CD14-positive monocyte (primary cell): Measurements from ENCODE around the gene SORBS1. TPM values are rescaled to one million over a fixed set of nuclear protein-coding genes. Genes with fewer than 3 reads are reported as not detected.
A peak's percentile ranks its signal among the peaks of the same experiment; 100 is the strongest.

Experiments
- DNase-seq, 3 donors: peaks; one replicate each; pipeline ENCODE4 v3.0.0-alpha.2; 2011 to 2022
- H2AFZ ChIP-seq: 2 replicates; pipeline ENCODE4 v1.6.0; 2012; ENCODE audit warnings: mild to moderate bottlenecking, low read depth, low read length, inconsistent platforms; ENCODE audit not compliant: insufficient read depth, poor library complexity, severe bottlenecking
- H3K27ac ChIP-seq, 2 donors: 1 replicate in 1 of 2; 2 replicates in 1 of 2; pipeline ENCODE4 v1.5.1; 2012 to 2013; ENCODE audit warnings: low read length in 2 of 2, control low read depth in 1 of 2, inconsistent platforms in 1 of 2, low read depth in 1 of 2, mild to moderate bottlenecking in 1 of 2
- H3K27me3 ChIP-seq, 2 donors: one replicate each; pipeline versions ENCODE4 v1.6.0 to v1.6.1; 2011 to 2013; ENCODE audit warnings: low read length in 2 of 2; ENCODE audit not compliant: control insufficient read depth in 2 of 2, insufficient read depth in 2 of 2
- H3K36me3 ChIP-seq, 2 donors: replicated peaks in 1 of 2; 1 replicate in 1 of 2; 2 replicates in 1 of 2; pipeline versions ENCODE4 v1.5.1 to v1.6.1; 2012 to 2013; ENCODE audit warnings: low read length in 2 of 2, control low read depth in 1 of 2, inconsistent platforms in 1 of 2, mild to moderate bottlenecking in 1 of 2; ENCODE audit not compliant: insufficient read depth in 2 of 2, control insufficient read depth in 1 of 2
- H3K4me1 ChIP-seq, 2 donors: 1 replicate in 1 of 2; 2 replicates in 1 of 2; pipeline versions ENCODE4 v1.5.1 to v1.6.1; 2012 to 2013; ENCODE audit warnings: low read length in 2 of 2, control low read depth in 1 of 2, inconsistent platforms in 1 of 2, mild to moderate bottlenecking in 1 of 2, moderate library complexity in 1 of 2; ENCODE audit not compliant: insufficient read depth in 2 of 2, control insufficient read depth in 1 of 2
- H3K4me2 ChIP-seq: replicated peaks from 2 replicates; pipeline ENCODE3; 2012; ENCODE audit warnings: low read length, moderate library complexity, mild to moderate bottlenecking; ENCODE audit not compliant: poor library complexity, severe bottlenecking; ENCODE audit errors: extremely low read depth
- H3K4me3 ChIP-seq, 3 experiments: fragments of 200-600 bp in 1 of 3; sonication (generic) in 1 of 3; replicated peaks in 1 of 3; 1 replicate in 2 of 3; 2 replicates in 1 of 3; pipeline ENCODE4 v1.5.1; 2011 to 2013; ENCODE audit warnings: low read length in 3 of 3, mild to moderate bottlenecking in 3 of 3, control low read depth in 2 of 3, low read depth in 2 of 3, inconsistent platforms in 1 of 3, moderate library complexity in 1 of 3
- H3K79me2 ChIP-seq: 2 replicates; pipeline ENCODE4 v1.6.0; 2012; ENCODE audit warnings: mild to moderate bottlenecking, control low read depth, inconsistent platforms, low read length, moderate library complexity; ENCODE audit not compliant: insufficient read depth
- H3K9ac ChIP-seq: 2 replicates; pipeline ENCODE4 v1.6.0; 2017; ENCODE audit warnings: low read length, mild to moderate bottlenecking; ENCODE audit not compliant: insufficient read depth, poor library complexity, severe bottlenecking
- H3K9me3 ChIP-seq, 2 donors: replicated peaks in 1 of 2; 1 replicate in 1 of 2; 2 replicates in 1 of 2; pipeline versions ENCODE4 v1.5.1 to v1.6.1; 2012 to 2013; ENCODE audit warnings: low read length in 2 of 2, control low read depth in 1 of 2; ENCODE audit not compliant: control insufficient read depth in 1 of 2, insufficient read depth in 1 of 2
- H4K20me1 ChIP-seq: 2 replicates; pipeline ENCODE4 v1.6.0; 2012; ENCODE audit warnings: mild to moderate bottlenecking, low read length, control low read depth, moderate library complexity; ENCODE audit not compliant: insufficient read depth
- H3K27ac Mint-ChIP-seq, 7 donors: one replicate each; pipeline ENCODE4 v1.8.0; 2020; ENCODE audit warnings: mild to moderate bottlenecking in 7 of 7, mixed read lengths in 7 of 7, moderate library complexity in 6 of 7, inconsistent platforms in 2 of 7
- H3K27me3 Mint-ChIP-seq, 3 donors: one replicate each; pipeline ENCODE4 v1.8.0; 2021 to 2022; ENCODE audit warnings: low read depth in 3 of 3, mild to moderate bottlenecking in 3 of 3, mixed read lengths in 3 of 3, moderate library complexity in 3 of 3, inconsistent platforms in 1 of 3
- H3K36me3 Mint-ChIP-seq, 2 donors: one replicate each; pipeline ENCODE4 v1.8.0; 2020; ENCODE audit warnings: mixed read lengths in 2 of 2, inconsistent platforms in 1 of 2, mild to moderate bottlenecking in 1 of 2
- H3K4me1 Mint-ChIP-seq: one replicate; pipeline ENCODE4 v1.8.0; 2020; ENCODE audit warnings: mild to moderate bottlenecking, mixed read lengths
- H3K4me3 Mint-ChIP-seq, 2 donors: one replicate each; pipeline ENCODE4 v1.8.0; 2020; ENCODE audit warnings: mild to moderate bottlenecking in 2 of 2, mixed read lengths in 2 of 2, moderate library complexity in 1 of 2
- H3K9me3 Mint-ChIP-seq, 7 donors: one replicate each; pipeline ENCODE4 v1.8.0; 2020 to 2022; ENCODE audit warnings: mixed read lengths in 7 of 7, mild to moderate bottlenecking in 6 of 7, moderate library complexity in 6 of 7, inconsistent platforms in 2 of 7
- CTCF ChIP-seq: fragments of 200-600 bp; IDR thresholded peaks from one replicate; pipeline ENCODE4 v1.8.0; 2022; ENCODE audit warnings: antibody characterized with exemption, mild to moderate bottlenecking
- WGBS: methylation state at CpG from one replicate; pipeline ENCODE4 v1.1.5; 2013; ENCODE audit warnings: missing lambda C conversion rate; ENCODE audit not compliant: insufficient coverage; 5-methylcytosine and 5-hydroxymethylcytosine counted together
- intact Hi-C, 2 donors: fragments of 100-400 bp; cut with micrococcal nuclease; formaldehyde crosslinking; loops; one replicate each; pipeline versions ENCODE4 v1.15.0 to v1.15.1; 2023
- polyA plus RNA-seq, 3 donors: library from polyadenylated mRNA; depleted of rRNA in 1 of 3; unstranded in 2 of 3; stranded (reverse) in 1 of 3; fragments of 300-500 nt in 2 of 3; fragments of >200 nt in 1 of 3; fragmentation: Illumina TruSeq in 2 of 3; gene quantifications; 1 replicate in 2 of 3; 2 replicates in 1 of 3; pipeline ENCODE4 v1.2.3, GENCODE V29; 2012 to 2021

SORBS1 gene
- polyA plus RNA-seq, 3 donors: 0.08 to 0.15 TPM; not detected in 1

- no peak for TF ChIP-seq CTCF
- Mint-ChIP-seq H3K27me3 (peaks cover 0 to 1% (median 0%) of the 10 kb centered on the region in 3 donors), H3K9me3 (no peaks in the 10 kb centered on the region), H3K4me3 (no peak overlapping the region), H3K36me3 (no peaks in the 10 kb centered on the region), H3K27ac (peak overlapping the region in 1 of 7 donors; percentile 19), H3K4me1 (no peaks in the 10 kb centered on the region)
- no peak overlapping the region for H3K4me3 ChIP-seq
- no peaks in the 10 kb centered on the region for H3K27me3 ChIP-seq
- intact Hi-C loops: no loop called here
- DNase-seq: no peak
- H3K4me2 ChIP-seq: no peak overlapping the region
- H3K9ac ChIP-seq: no peak overlapping the region
- no peaks in the 10 kb centered on the region for H4K20me1 ChIP-seq
- no peaks in the 10 kb centered on the region for H3K36me3 ChIP-seq
- 63% methylated on average over 4 of the region's 4 CpGs for WGBS
- H3K27ac ChIP-seq: no peak overlapping the region
- no peaks in the 10 kb centered on the region for H3K79me2 ChIP-seq
- H3K9me3 ChIP-seq: no peaks in the 10 kb centered on the region
- H3K4me1 ChIP-seq: no peaks in the 10 kb centered on the region
- no peak overlapping the region for H2AFZ ChIP-seq
Observed at GRCh38 chr10:95525033-95525418, 36.1 kb downstream of the SORBS1 start.

- TF ChIP-seq CTCF: no peak
- no peaks in the 10 kb centered on the region for H3K27me3 ChIP-seq
- no peak overlapping the region for H3K4me2 ChIP-seq
- H3K36me3 ChIP-seq: no peaks in the 10 kb centered on the region
- no peaks in the 10 kb centered on the region for H3K9me3 ChIP-seq
- intact Hi-C loops: no loop called here
- H3K27ac Mint-ChIP-seq: peak overlapping the region in 1 of 7 donors; percentile 19
- no peaks in the 10 kb centered on the region for H3K9me3 Mint-ChIP-seq
- no peak overlapping the region for H2AFZ ChIP-seq
- H4K20me1 ChIP-seq: no peaks in the 10 kb centered on the region
- no peak overlapping the region for H3K4me3 ChIP-seq
- WGBS: 94% methylated on average over 6 of the region's 7 CpGs
- H3K79me2 ChIP-seq: no peaks in the 10 kb centered on the region
- H3K27me3 Mint-ChIP-seq: peaks cover 0 to 1% (median 0%) of the 10 kb centered on the region in 3 donors
- H3K4me1 Mint-ChIP-seq: no peaks in the 10 kb centered on the region
- H3K9ac ChIP-seq: no peak overlapping the region
- H3K4me3 Mint-ChIP-seq: no peak overlapping the region
- DNase-seq: no peak
- no peaks in the 10 kb centered on the region for H3K36me3 Mint-ChIP-seq
- H3K27ac ChIP-seq: no peak overlapping the region
- no peaks in the 10 kb centered on the region for H3K4me1 ChIP-seq
Observed at GRCh38 chr10:95524358-95525032, 36.7 kb downstream of the SORBS1 start.
